Activated CD4-positive, alpha-beta T cell treated with anti-CD3 and anti-CD28 coated beads for 4 hours (primary cell): ENCODE results near the gene TOMM40.

ENCODE experiments used
- DNase-seq, 2 donors: peaks; one replicate each; pipeline ENCODE4 v3.0.0-alpha.2; 2020

The TOMM40 gene

GRCh38 chr19:44931541-44931940 lies 40.5 kb downstream of the TOMM40 start:
- no peak for DNase-seq

DNA sequence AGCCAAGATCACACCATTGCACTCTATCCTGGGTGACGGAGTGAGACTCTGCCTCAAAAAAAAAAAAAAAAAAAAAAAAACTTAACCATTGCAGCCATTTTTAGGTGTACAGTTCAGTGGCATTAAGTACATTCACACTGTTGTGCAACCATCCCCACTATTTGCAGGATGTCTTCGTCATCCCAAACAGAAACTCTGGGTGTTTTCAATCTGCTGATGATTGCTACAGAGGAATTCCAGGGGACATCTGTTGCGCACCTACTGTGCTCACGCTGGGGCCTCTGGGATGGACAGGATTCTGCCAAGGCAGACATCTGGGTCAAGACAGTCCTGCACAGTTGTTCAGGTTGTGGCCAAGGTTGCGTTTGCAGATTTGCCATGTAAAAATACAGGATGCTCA lies 48.6 kb downstream of the TOMM40 start:
- no peak for DNase-seq

- DNase-seq = no peak
Observed at GRCh38 chr19:44942067-44942571, 51.1 kb downstream of the TOMM40 start, which contains the start of gene APOC4. TSS of gene APOC4 (plus strand) at chr19:44942237. CDS start at chr19:44942278, 41 bp downstream.

DNA sequence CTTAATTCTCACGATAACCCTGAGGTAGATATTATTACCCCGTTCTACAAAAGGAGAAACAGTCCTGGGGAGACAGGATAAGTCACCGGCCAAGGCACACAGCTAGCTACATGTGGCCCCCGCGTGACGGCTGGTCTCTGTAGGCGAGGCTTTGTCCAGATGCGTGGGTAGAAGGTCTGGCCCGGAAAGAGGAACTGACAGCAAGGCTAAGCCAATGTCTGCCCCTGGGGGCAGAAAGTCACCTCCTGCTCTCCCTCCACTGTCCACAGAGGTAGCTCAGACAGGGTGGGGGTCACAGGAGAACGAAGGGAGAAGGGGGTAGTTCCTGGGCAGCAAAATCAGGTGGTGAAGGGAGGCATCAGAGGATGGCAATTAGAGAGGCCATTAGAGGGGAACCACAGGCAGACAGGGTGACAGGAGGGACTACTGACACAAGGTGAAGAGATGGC lies 52.8 kb downstream of the TOMM40 start:
- no peak for DNase-seq

GRCh38 chr19:44947041-44947581 lies 56.1 kb downstream of the TOMM40 start:
- DNase-seq = no peak

DNA sequence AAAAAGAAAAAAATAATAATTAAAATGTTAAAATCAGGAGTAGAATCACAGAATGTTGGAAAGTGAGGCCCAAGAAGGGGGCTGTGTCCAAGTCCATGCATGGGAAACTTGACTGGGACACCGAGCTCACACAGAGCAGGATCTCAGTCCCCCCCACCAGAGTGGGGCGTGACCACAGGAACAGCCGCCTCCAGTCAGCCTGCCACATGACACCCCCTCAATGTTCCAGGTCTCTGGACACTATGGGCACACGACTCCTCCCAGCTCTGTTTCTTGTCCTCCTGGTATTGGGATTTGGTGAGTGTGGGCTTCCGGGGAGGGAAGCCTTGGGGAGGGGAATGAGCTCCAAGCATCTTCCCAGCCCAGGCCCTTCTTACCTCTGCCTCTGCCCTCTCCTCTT lies 57.2 kb downstream of the TOMM40 start:
- no peak for DNase-seq

DNA sequence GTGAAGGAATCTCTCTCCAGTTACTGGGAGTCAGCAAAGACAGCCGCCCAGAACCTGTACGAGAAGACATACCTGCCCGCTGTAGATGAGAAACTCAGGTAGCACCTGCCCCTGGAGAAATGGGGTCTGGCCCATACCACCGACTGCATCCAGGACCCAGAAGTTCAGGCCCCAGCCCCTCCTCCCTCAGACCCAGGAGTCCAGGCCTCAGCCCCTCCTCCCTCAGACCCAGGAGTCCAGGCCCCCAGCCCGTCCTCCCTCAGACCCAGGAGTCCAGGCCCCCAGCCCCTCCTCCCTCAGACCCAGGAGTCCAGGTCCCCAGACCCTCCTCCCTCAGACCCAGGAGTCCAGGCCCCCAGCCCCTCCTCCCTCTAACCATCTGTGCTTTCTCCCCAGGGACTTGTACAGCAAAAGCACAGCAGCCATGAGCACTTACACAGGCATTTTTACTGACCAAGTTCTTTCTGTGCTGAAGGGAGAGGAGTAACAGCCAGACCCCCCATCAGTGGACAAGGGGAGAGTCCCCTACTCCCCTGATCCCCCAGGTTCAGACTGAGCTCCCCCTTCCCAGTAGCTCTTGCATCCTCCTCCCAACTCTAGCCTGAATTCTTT lies 57.8 kb downstream of the TOMM40 start:
- DNase-seq = no peak

- no peak for DNase-seq
Observed at GRCh38 chr19:44949550-44949949, 58.5 kb downstream of the TOMM40 start.

GRCh38 chr19:44951179-44952159 lies 60.4 kb downstream of the TOMM40 start:
- DNase-seq = peak; percentile 67 to 73
